GM19467 (cell line): ENCODE data around the gene BRIP1.
"Not testable (repeated sequence)": the region's sequence is repeated elsewhere in the genome, so short reads cannot be mapped to it uniquely, and the experiment has no call there.

Experiments
- ATAC-seq: cut with Tn5 transposase; IDR thresholded peaks from one replicate; pipeline ENCODE4 v1.9.1; 2021; ENCODE audit warnings: mild to moderate bottlenecking, moderate library complexity; ENCODE audit not compliant: unreplicated experiment

The BRIP1 gene

DNA sequence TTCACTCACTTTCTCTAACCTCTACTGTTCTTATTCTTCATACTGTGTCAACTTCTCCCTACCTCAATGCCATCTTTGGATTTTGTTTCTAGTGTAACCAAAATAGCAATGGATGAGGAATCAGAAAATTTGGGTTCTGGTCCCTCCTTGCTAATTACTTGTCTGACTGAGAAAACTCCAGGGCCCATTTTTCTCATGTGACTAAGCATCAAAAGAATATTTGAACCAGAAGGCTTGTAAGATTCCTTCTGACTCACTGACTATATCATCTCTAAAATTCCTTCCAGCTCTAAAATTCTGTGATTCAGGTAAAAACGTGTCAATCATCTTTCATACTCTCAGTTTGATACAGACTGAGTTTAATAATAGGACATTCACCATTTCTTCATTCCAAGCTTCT, 57.9 kb downstream of the BRIP1 start:
- no peak for ATAC-seq

DNA sequence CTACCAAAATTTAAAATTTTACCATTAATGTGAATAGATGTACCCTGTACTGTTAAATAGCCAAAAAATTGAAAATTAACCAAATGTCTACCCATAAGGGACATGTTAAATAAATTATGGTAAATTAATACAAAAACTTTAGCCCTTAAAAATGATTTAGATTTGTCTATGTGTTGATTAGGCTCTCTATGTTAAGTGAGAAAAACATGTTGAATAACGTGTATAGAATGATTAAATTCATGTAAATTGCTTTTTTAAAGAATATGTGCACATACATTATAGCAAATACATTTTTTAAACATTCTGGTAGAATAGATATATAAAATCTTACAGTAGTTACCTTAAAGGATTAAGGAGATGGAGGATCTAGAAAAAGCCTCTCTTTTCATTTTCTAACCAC, 59.5 kb downstream of the BRIP1 start:
- no peak for ATAC-seq

DNA sequence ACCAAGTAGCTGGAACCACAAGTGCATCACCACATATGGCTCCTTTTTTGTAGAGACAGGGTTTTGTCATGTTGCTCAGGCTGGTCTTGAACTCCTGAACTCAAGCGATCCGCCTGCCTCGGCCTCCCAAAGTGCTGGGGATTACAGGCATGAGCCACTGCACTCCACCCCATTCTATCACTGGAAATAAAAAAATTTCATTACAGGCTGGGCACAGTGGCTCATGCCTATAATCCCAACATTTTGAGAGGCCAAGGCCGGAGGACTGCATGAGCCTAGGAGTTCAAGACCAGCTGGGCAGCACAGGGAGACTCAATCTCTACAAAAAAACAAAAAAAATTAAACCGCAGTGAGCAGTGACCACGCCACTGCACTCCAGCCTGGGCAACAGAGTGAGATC, 60.1 kb downstream of the BRIP1 start:
- ATAC-seq, result no peak

DNA sequence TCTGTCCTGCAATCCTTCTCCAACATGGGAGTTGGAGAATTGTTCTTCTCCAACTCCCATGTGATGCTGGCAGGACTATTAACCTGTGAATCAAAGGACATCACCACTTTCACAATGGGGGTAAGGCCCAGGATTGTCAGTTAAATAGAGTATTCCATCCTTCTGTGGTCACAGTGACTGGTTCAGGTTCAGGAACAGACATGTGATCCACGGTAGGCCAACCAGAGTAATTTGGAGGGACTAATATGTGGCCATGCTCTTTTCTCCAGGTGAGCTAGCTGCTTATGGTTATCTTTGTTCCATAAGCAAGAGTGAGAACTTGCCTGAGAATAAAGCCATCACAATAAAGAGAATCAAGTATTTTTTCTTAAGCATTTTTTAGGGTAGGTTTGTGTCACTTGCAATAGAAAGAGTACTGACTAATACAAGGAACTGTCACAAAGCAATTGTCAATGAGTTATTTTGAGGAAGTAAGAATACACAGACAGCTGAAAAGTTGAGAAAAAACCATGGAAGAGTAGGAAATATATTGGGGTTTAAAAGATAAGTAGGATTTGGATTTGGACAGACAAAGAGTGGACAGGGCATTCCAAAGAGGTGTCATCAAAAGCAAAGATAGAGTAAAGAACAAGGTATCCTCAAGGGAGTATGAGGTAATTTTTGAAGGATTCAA, 63.4 kb downstream of the BRIP1 start:
- no peak for ATAC-seq

DNA sequence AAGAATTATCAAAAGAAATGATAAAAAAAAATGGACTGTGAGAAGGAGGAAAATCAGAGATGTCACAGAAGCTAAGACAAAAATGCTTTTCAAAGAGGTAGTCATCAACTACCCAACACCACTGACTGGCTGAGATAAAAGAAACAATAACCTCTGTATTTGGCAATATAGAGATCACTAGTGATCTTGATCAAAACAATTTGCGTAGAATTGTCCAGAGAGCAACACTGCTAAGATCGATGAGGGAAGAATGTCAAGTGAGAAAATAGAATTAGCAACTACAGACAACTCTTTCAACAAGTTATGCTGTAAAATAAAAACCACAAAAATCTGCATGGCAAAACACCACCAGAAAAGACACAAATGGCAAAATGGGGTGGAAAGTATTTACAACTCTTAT, 66.0 kb downstream of the BRIP1 start:
- ATAC-seq, result no peak

DNA sequence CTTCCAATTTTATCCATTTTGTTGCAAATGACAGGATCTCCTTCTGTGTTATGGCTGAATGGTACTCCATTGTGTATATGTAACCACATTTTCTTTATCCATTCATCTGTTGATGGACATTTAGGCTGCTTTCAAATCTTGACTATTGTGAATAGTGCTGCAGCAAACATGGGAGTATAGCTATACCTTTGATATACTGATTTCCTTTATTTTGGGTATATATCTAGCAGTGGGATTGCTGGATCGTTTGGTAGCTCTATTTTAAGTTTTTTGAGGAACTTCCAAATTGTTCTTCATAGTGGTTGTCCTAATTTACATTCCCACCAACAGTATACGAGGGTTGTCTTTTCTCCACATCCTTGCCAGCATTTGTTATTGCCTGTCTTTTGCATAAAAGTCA, 67.8 kb downstream of the BRIP1 start:
- no peak for ATAC-seq

DNA sequence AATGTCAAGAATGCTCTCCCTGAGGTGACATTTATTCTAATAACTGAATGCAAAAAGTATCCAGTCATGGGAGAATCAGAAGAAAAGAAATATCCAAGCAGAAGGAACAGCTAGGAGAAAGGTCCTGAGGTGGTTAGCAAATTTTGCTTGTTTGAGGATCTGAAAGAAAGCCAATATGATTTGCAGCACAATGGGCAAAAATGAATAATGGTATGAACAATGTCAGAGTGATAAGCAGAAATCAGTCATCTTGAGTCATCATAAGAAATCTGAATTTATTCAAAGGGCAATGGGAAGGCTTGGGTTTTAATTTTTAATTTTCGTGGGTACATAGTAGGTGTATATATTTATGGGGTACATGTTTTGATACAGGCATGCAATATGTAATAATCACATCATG, 68.5 kb downstream of the BRIP1 start:
- no peak for ATAC-seq

DNA sequence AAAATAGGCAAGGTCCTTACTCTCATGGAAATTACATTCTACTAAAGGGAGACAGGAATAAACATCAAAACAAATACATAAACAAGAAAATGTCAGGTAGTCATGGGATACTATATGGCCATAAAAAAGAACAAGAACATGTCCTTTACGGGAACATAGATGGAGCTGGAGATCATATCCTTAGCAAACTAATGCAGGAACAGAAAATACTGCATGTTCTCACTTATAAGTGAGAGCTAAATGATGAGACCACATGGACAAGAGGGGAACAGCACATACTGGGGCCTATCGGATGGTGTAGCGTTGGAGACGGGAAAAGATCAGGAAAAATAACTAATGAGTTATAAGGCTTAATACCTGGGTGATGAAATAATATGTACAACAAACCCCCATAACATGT, 69.1 kb downstream of the BRIP1 start:
- no peak for ATAC-seq

DNA sequence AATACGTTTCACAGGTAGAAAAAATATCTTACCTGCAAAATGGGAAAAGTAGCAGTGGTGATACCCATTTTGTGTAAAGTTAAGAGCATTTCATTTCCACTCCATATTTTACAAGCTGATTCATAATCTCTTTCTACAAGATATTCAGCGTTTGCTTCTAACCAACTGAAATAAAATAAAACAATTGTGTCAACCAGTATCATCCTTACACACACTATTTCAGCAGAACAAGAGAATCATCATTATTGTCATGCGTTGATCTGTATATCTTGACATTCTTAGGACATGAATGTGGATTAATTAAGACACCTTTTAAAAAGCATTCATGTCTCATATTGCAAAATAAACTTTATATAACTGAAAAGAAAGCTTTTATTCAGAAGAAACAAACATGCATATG, 69.8 kb downstream of the BRIP1 start:
- no peak for ATAC-seq

DNA sequence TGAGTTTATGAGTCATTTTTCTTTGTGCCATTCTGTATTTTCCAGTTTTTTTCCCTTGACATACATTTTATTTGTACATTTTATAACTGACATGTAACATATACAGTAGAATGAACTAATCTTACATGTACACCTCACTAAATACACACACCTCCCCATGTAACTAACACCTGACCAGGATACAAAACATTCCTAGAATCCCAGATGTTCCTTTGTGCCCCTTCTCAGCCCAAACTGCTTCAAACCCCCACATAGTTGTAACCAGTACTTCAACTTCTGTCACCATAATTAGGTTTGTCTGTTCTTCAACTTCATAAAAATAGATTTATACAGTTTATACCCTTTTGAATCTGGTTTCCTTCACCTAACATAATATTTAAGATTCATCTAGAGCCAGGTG, 73.5 kb downstream of the BRIP1 start:
- no peak for ATAC-seq

DNA sequence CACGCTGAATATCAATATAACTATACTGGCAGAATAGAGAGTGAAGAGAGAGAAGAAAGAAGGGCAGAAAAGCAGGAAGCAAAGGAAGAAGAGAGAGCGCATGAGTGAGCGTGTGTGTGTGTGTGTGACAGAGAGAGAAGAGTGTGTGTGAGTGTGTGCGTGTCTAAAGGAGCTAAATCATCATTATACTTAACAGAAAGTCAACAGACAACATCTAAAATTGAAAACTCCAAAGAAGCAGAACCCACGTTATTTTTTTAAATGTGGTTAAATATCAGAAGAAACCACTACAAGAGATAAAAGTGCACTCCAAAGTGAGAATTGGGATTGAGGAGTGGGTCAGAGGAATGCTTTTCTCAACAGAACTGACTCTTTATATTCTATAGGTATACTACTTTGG, 77.2 kb downstream of the BRIP1 start:
- ATAC-seq, result no peak

DNA sequence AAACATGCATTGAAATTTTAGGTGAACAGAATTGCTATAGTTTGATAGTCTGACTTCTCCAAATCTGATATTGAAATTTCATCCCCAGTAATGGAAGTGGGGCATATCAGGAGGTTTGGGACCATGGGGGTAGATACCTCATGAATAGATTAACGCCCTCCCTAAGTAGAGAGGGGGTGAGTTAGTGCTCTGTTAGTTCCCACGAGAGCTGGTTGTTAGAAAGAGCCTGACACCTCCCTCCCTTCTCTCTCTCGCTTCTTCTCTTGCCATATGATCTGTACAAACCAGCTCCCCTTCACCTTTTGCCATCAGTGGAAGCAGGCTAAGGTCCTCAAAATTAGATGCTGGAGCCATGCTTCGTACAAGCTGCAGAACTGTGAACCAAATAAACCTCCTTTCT, 78.8 kb downstream of the BRIP1 start:
- ATAC-seq, result no peak

DNA sequence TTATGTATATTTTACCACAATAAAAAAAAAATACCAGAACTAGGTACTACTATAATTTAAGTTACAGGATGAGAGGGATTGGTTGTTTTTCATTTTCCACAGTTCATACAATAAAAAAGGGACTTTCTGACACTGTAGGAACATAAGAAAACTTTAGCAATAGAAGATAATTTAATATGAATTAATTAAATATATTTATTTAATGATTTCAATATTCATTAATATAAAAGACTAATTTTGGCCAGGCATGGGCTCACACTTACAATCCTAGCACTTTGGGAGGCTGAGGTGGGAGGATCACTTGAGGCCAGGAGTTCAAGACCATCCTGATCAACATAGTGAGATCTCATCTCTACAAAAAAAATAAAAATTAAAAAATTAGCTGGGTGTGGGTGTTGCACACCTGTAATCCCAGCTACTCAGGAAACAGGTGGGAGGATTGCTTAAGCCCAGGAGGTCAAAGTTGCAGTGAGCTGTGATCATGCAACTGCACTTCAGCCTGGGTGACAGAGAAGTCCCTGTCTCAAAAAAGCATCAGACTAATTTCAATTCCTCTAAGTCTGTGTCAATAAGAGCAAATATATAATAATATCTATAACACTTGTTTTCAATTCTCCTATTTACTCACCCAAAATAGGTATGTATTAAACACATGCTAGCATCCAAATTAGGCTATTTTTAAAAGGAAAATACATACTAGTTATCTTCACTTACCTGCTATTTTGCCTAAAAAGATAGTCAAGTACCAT, 79.6 kb downstream of the BRIP1 start:
- ATAC-seq, result no peak

DNA sequence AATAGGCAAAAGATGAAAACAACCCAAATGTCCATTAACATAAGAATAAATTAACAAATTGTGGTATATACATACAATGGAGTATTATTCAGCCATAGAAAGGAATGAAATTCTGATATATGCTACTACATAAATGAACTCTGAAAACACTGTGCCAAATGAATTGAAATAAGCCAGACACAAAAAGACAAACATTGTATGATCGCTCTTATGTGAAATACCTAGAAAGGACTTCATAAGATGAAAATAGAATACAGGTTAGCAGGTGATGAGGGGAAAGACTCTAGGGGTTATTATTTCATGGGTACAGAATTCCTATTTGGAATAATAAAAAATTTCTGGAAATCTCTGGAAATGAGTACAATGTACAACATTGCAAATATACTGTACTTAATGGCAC, 80.2 kb downstream of the BRIP1 start:
- no peak for ATAC-seq

DNA sequence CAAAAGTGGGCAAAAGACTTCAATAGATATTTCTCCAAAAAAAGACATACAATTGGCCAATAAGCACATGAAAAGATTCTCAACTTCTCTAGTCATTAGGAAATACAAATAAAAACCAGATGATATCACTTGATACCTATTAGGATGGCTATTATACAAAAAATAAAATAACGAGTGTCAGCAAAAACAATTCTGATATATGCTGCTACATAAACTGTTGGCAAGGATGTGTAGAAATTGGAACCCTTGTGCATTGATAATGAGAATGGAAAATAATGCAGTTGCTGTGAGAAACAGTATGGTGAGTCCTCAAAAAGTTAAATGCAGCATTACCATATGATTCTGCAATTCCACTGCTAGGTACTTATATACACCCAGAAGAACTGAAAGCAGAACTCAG, 80.6 kb downstream of the BRIP1 start:
- ATAC-seq, result no peak

DNA sequence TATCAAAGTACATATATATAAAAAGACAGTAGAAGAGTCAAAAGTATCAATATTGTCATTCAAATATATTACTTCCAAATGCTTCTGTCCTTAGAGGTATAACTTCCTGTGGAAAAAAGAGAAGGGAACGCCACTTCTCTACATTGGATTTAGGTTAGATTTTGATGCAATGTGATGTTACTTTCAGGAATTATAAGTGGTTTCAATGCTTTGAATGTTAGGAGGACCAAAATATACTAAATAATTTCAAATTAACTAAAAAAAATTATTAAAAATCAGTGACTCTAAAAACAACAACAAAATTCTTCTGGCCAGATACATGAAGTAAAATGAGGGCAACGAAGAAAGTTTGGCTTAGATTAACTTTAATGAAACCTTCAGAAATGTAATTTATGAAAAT, 88.0 kb downstream of the BRIP1 start:
- no peak for ATAC-seq

DNA sequence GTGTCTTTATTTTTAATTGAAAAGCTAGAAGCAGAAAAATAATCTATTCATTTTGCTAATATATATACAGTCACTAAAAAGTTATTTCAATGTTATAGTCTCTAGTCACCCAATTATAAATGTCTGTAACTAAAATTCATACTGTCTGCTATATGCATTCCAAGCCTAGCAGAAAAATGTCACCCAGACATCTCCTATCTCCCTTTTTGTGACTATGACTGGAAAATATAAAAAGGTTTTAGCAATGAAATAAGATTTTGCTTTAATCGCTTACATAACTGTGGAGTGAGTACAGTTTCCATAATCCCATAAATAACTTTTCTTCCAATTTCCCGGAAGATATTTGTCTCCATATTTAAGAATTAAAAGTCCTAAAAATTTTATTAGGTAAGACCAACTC, 88.6 kb downstream of the BRIP1 start:
- no peak for ATAC-seq

DNA sequence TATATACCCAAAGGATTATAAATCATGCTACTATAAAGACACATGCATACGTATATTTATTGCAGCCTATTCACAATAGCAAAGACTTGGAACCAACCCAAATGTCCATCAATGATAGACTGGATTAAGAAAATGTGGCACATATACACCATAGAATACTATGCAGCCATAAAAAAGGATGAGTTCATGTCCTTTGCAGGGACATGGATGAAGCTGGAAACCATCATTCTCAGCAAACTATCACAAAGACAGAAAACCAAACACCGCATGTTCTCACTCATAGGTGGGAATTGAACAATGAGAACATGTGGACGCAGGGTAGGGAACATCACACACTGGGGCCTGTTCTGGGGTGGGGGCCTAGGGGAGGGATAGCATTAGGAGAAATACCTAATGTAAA, 89.2 kb downstream of the BRIP1 start:
- ATAC-seq, result not testable (repeated sequence)

DNA sequence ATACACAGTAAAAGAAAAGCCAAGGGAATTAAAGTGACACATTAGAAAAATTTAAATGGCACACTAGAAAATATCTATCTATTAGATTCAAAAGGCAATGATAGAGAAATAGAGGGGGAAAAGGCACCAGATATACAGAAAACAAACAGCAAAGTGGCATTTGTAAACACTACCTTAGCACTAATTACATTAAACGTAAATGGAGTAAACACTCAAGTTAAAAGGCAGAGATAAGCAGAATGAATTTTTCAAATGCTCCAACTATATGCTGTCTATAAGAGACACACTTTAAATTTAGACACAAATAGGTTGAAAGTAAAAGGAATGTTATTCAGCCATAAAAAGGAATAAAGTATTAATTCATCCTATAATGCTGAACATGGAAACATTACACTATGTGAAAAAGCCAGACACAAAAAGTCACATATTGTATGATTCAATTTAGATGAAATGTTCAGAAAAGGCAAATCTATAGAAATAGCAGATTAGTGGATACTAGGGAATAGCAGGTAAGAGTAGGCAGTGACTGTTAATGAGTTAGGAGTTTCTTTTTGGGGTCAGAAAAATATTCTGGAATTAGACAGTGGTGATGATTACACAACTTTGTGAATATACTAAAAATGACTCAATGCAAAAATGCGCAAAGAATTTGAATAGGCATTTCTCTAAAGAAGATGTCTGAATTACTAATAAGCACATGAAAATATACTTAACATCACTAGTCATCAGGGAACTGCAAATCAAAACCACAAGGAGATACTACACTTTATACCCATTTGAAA, 92.4 kb downstream of the BRIP1 start:
- no peak for ATAC-seq

DNA sequence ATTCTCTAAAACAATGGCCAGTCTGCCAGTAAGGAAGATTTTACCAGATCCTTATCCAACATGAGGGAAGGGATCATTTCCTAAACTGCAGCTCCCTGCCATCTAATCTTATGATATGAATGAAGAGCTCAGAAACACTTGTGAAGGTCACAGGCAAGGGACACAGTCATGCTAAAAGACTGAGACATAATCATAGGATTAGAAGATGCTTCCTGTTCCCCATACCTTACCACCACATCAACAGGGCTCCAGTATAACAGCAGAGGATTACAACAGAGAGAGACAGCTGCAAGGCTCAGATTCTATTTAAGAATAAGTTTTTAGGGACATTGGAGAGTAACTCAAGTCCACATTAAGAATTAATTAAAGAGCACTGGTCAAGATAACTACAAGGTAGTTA, 93.3 kb downstream of the BRIP1 start:
- no peak for ATAC-seq

DNA sequence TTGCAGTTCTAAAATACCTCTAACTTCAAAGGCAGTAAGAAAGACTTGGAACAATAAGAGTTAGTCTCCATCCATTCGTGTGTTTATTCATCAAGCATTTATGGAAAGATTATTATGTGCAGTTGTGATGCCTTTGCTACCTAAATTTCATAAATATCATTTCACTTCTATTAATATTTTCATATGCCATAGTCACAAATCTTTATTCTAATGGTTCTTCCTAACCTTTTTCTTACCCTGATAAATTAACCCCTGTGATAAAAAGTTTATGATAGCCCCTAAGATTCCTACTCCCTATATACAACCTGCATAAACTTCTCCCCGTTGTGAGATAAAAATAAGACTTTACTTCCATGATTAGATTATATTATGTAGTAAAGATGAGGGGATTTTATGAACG, 94.9 kb downstream of the BRIP1 start:
- ATAC-seq, result no peak

DNA sequence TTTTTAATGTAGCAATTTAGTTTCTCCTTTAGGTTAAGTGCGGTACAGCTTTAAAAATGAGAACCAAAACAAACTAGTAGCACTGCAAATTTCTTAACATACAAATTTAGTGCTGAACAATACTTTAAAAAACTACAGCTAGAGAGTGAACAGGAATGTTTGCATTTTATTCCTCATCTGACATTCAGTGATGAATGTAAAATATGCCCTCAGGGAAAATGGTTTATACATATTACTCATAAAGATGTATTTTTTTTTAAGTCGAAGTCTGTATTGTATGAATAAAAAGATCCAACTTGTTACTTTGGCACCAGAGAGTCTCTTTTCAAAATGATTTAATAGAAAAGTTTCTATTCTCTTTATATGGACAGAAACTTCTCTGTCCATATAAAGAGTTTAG, 96.8 kb downstream of the BRIP1 start:
- no peak for ATAC-seq
